Measurements from ENCODE around the gene SPRYD3.

GRCh38 chr12:53115891-53116648, 36.9 kb upstream of the SPRYD3 start:
- no peak for TF ChIP-seq POLR2AphosphoS5 (IDR thresholded peaks at IDR 0.05)
- no peak for TF ChIP-seq CTCF (IDR thresholded peaks at IDR 0.05)
- no peak for TF ChIP-seq POLR2A (IDR thresholded peaks at IDR 0.05; ENCODE audit: low read depth)
- no peak for TF ChIP-seq EP300 (IDR thresholded peaks at IDR 0.05)

Measured in esophagus muscularis mucosa (tissue), 4 donors.